Suprapubic skin (tissue), 4 donors: ENCODE data around the gene PGBD5.

ENCODE experiments used
- CTCF ChIP-seq, 2 donors: fragments of 200-600 bp in 1 of 2; fragments of 450-650 bp in 1 of 2; sonication (generic) in 1 of 2; IDR thresholded peaks; one replicate each; pipeline ENCODE4 v1.5.1; 2016 to 2019; ENCODE audit warnings: antibody characterized with exemption in 2 of 2, mild to moderate bottlenecking in 1 of 2, moderate library complexity in 1 of 2
- EP300 ChIP-seq: sonication (generic); formaldehyde crosslinking; IDR thresholded peaks from one replicate; pipeline ENCODE4 v1.6.1; 2017; ENCODE audit warnings: antibody characterized with exemption
- POLR2A ChIP-seq, 2 donors: fragments of 450-650 bp; IDR thresholded peaks; one replicate each; pipeline ENCODE4 v1.6.1; 2017; ENCODE audit warnings: antibody characterized with exemption in 2 of 2, mild to moderate bottlenecking in 2 of 2, moderate library complexity in 2 of 2
- POLR2AphosphoS5 ChIP-seq, 3 donors: sonication (generic); formaldehyde crosslinking; IDR thresholded peaks; one replicate each; pipeline ENCODE4 v1.6.1; 2017; ENCODE audit warnings: antibody characterized with exemption in 3 of 3

GRCh38 chr1:230350208-230350921 is 75.8 kb downstream of the PGBD5 start:
- TF ChIP-seq CTCF (IDR thresholded peaks at IDR 0.05), result no peak
- no peak for TF ChIP-seq POLR2A (IDR thresholded peaks at IDR 0.05)
- TF ChIP-seq POLR2AphosphoS5 (IDR thresholded peaks at IDR 0.05), result no peak
- TF ChIP-seq EP300, result no peak
